ENCODE measurements around the gene SPG11. TPM values are rescaled to one million over a fixed set of nuclear protein-coding genes. Genes with fewer than 3 reads are reported as not detected.

SPG11 gene
- total and polyA plus RNA-seq, 9 of the 15 experiments (the other 6 are each of a cell fraction or from before 2014, with no cell fraction given): 23.3 to 71.2 (median 45.6) TPM

- TF ChIP-seq CBFB (CRISPR knock-in tag; IDR thresholded peaks at IDR 0.05) (no peak), PREB (CRISPR knock-in tag; IDR thresholded peaks at IDR 0.05) (no peak), SOX6 (IDR thresholded peaks at IDR 0.05) (peak; percentile 54; the same call in 1 of the 2 replicates), PKNOX1 (IDR thresholded peaks at IDR 0.05) (peak; percentile 53; the same call in 1 of the 2 replicates), ZNF12 (CRISPR knock-in tag; IDR thresholded peaks at IDR 0.05) (no peak), FOS (IDR thresholded peaks at IDR 0.05; ENCODE audit: extremely low read depth, insufficient read length) (peak; percentile 91), MAFF (IDR thresholded peaks at IDR 0.05; ENCODE audit: low read length) (no peak), CCAR2 (IDR thresholded peaks at IDR 0.05; ENCODE audit: low read depth, low read length) (no peak), CREB1 (IDR thresholded peaks at IDR 0.05) (peak; percentile 96), CREB1 (CRISPR knock-in tag; IDR thresholded peaks at IDR 0.05) (peak; percentile 98), SP2 (IDR thresholded peaks at IDR 0.05; ENCODE audit: extremely low read depth, low read depth, low read length, poor library complexity, severe bottlenecking) (no peak), HIVEP1 (CRISPR knock-in tag; IDR thresholded peaks at IDR 0.05) (0 out of 2 replicates have a peak, but pooled peaks have one; percentile 45), ZNF134 (CRISPR knock-in tag; conservative IDR thresholded peaks at IDR 0.05) (no peak), ZNF217 (CRISPR knock-in tag; IDR thresholded peaks at IDR 0.05) (no peak), ZNF354B (CRISPR knock-in tag; IDR thresholded peaks at IDR 0.05) (no peak), TCF7L2 (IDR thresholded peaks at IDR 0.05; ENCODE audit: low read depth, low read length) (no peak), HBP1 (CRISPR knock-in tag; IDR thresholded peaks at IDR 0.05) (no peak), CHD1 (IDR thresholded peaks at IDR 0.05; ENCODE audit: low read length) (peak; percentile 37)
- TF ChIP-seq, protein P1, sequence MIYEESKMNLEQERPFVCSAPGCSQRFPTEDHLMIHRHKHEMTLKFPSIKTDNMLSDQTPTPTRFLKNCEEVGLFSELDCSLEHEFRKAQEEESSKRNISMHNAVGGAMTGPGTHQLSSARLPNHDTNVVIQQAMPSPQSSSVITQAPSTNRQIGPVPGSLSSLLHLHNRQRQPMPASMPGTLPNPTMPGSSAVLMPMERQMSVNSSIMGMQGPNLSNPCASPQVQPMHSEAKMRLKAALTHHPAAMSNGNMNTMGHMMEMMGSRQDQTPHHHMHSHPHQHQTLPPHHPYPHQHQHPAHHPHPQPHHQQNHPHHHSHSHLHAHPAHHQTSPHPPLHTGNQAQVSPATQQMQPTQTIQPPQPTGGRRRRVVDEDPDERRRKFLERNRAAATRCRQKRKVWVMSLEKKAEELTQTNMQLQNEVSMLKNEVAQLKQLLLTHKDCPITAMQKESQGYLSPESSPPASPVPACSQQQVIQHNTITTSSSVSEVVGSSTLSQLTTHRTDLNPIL (CRISPR knock-in tag; IDR thresholded peaks at IDR 0.05): no peak
- TF ChIP-seq, protein P2, sequence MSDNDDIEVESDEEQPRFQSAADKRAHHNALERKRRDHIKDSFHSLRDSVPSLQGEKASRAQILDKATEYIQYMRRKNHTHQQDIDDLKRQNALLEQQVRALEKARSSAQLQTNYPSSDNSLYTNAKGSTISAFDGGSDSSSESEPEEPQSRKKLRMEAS (CRISPR knock-in tag; IDR thresholded peaks at IDR 0.05): peak; percentile 55; the same call in 1 of the 2 replicates
- TF ChIP-seq, protein P3, sequence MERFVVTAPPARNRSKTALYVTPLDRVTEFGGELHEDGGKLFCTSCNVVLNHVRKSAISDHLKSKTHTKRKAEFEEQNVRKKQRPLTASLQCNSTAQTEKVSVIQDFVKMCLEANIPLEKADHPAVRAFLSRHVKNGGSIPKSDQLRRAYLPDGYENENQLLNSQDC (CRISPR knock-in tag; IDR thresholded peaks at IDR 0.05): peak; percentile 65; the same call in 1 of the 2 replicates
- TF ChIP-seq, protein P4, sequence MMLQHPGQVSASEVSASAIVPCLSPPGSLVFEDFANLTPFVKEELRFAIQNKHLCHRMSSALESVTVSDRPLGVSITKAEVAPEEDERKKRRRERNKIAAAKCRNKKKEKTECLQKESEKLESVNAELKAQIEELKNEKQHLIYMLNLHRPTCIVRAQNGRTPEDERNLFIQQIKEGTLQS (IDR thresholded peaks at IDR 0.05): 0 out of 2 replicates have a peak, but pooled peaks have one; percentile 10
- TF ChIP-seq, protein P4 (CRISPR knock-in tag; conservative IDR thresholded peaks at IDR 0.05): no peak
These were observed 47.8 kb upstream of the SPG11 start, which contains the start of the genes B2M and PATL2 (continued) for GRCh38 chr15:44711096-44711742.

All from K562 (cell line).